LNCaP clone FGC (cell line): ENCODE data around the gene DLEC1.

ENCODE experiments used
- DNase-seq: peaks from one replicate; pipeline ENCODE4 v3.0.0-alpha.2; 2011; ENCODE audit warnings: low read depth
- H3K4me3 ChIP-seq: 2 replicates; pipeline ENCODE4 v1.5.1; 2011; ENCODE audit warnings: mild to moderate bottlenecking, low read depth, low read length, control low read depth
- CTCF ChIP-seq: IDR thresholded peaks from 2 replicates; pipeline ENCODE4 v1.5.1; 2012; ENCODE audit warnings: mild to moderate bottlenecking; ENCODE audit not compliant: control insufficient read depth, insufficient read depth; ENCODE audit errors: extremely low read depth

The DLEC1 gene

GRCh38 chr3:38114052-38114874, 75.3 kb downstream of the DLEC1 start:
- H3K4me3 ChIP-seq = no peak overlapping the region
- DNase-seq = no peak
- no peak for TF ChIP-seq CTCF

GRCh38 chr3:38114875-38115644, 76.1 kb downstream of the DLEC1 start:
- no peak overlapping the region for H3K4me3 ChIP-seq
- no peak for TF ChIP-seq CTCF
- no peak for DNase-seq

GRCh38 chr3:38115645-38116427, 76.8 kb downstream of the DLEC1 start:
- no peak overlapping the region for H3K4me3 ChIP-seq
- TF ChIP-seq CTCF = no peak
- DNase-seq = no peak

- DNase-seq = no peak
- H3K4me3 ChIP-seq = no peak overlapping the region
- TF ChIP-seq CTCF = no peak
These were observed 77.6 kb downstream of the DLEC1 start for GRCh38 chr3:38116471-38117162.

- TF ChIP-seq CTCF = peak; percentile 37
- no peak overlapping the region for H3K4me3 ChIP-seq
- DNase-seq = no peak
These were observed 78.2 kb downstream of the DLEC1 start for GRCh38 chr3:38117163-38117716.
